Measurements from ENCODE around the gene DEFB114. TPM values are rescaled to one million over a fixed set of nuclear protein-coding genes. Genes with fewer than 3 reads are reported as not detected.
"Not testable (repeated sequence)": the region's sequence is repeated elsewhere in the genome, so short reads cannot be mapped to it uniquely, and the experiment has no call there.

The DEFB114 gene
- total RNA-seq, 2 experiments from 2014 or later: not detected

DNA sequence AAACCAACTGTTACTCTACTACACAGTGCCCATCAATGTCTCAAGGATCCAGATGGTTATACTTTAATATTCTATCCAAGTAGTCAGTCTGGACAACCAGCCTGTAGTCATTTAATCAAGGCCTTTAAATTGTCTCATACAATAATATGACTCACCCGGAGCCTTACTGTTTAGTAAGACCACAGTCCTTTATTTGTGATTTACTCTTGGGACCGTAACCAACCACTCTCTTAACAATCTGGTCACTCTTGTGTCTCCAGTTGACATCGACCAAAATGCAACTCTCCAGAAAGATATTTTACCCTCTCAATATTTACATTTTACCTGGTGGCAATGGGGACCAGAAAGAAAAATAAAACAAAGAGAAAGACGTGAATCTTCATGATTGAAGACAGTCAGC, 14.9 kb downstream of the DEFB114 start:
- H3K4me1 ChIP-seq (ENCODE audit: insufficient read depth, low read length, poor library complexity, severe bottlenecking): no peaks in the 10 kb centered on the region
- no peak overlapping the region for H2AFZ ChIP-seq (ENCODE audit: low read length)
- H4K20me1 ChIP-seq (ENCODE audit: insufficient read depth, low read length): no peaks in the 10 kb centered on the region
- no peaks in the 10 kb centered on the region for H3K9me2 ChIP-seq (ENCODE audit: insufficient read depth, low read length)
- H3K27ac ChIP-seq (ENCODE audit: low read depth, low read length, poor library complexity, severe bottlenecking): no peak overlapping the region
- H3K9me3 ChIP-seq (ENCODE audit: low read length): no peaks in the 10 kb centered on the region
- H3K36me3 ChIP-seq (ENCODE audit: insufficient read depth, low read length): no peaks in the 10 kb centered on the region
- no peak for DNase-seq (ENCODE audit: low spot score)
- ChIA-PET CTCF (ENCODE audit: unreplicated experiment) (no interaction called here), POLR2A (no interaction called here)
- TF ChIP-seq, protein P1, sequence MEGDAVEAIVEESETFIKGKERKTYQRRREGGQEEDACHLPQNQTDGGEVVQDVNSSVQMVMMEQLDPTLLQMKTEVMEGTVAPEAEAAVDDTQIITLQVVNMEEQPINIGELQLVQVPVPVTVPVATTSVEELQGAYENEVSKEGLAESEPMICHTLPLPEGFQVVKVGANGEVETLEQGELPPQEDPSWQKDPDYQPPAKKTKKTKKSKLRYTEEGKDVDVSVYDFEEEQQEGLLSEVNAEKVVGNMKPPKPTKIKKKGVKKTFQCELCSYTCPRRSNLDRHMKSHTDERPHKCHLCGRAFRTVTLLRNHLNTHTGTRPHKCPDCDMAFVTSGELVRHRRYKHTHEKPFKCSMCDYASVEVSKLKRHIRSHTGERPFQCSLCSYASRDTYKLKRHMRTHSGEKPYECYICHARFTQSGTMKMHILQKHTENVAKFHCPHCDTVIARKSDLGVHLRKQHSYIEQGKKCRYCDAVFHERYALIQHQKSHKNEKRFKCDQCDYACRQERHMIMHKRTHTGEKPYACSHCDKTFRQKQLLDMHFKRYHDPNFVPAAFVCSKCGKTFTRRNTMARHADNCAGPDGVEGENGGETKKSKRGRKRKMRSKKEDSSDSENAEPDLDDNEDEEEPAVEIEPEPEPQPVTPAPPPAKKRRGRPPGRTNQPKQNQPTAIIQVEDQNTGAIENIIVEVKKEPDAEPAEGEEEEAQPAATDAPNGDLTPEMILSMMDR (conservative IDR thresholded peaks at IDR 0.05; ENCODE audit: low read length): no peak
- no peak for TF ChIP-seq EZH2phosphoT487 (IDR thresholded peaks at IDR 0.05; ENCODE audit: borderline replicate concordance, low read depth, low read length)
- no peak overlapping the region for H3K4me2 ChIP-seq (ENCODE audit: low read length)
- no peak overlapping the region for H3K4me3 ChIP-seq (ENCODE audit: low read depth, low read length, poor library complexity, severe bottlenecking)
- H3K79me2 ChIP-seq (ENCODE audit: insufficient read depth, low read depth, low read length): no peaks in the 10 kb centered on the region
- intact Hi-C loops (cut with micrococcal nuclease; ENCODE audit: unreplicated experiment): no loop called here
- BruUV-seq (replicated peaks): no TSS peak

DNA sequence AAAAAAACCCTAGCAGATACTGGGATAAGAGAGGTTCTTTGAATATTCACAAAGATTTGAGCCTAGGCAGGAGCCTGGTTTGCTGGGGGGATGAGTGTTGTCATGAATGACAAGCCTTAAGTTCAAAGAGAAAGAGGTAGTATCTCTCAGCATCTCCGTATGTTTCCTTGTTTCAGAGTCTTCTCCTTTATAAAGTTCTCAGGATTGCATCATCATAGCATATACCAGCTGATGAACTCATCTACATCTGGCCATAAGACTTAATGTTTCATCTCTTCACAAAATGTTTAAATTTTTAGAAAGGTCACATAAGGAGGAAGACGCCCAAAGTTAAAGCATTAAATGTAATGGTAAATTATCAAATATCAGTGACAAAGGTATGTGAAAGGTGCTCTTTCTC, 17.1 kb downstream of the DEFB114 start:
- Histone ChIP-seq H4K20me1 (ENCODE audit: insufficient read depth, low read length) (no peaks in the 10 kb centered on the region), H3K9me2 (ENCODE audit: insufficient read depth, low read length) (no peaks in the 10 kb centered on the region), H3K4me1 (ENCODE audit: insufficient read depth, low read length, poor library complexity, severe bottlenecking) (no peaks in the 10 kb centered on the region), H3K27ac (ENCODE audit: low read depth, low read length, poor library complexity, severe bottlenecking) (no peak overlapping the region), H3K36me3 (ENCODE audit: insufficient read depth, low read length) (no peaks in the 10 kb centered on the region), H3K4me3 (ENCODE audit: low read depth, low read length, poor library complexity, severe bottlenecking) (no peak overlapping the region), H3K79me2 (ENCODE audit: insufficient read depth, low read depth, low read length) (no peaks in the 10 kb centered on the region), H3K9me3 (ENCODE audit: low read length) (no peaks in the 10 kb centered on the region), H3K4me2 (ENCODE audit: low read length) (no peak overlapping the region), H2AFZ (ENCODE audit: low read length) (no peak overlapping the region)
- BruUV-seq (replicated peaks): no TSS peak
- CTCF ChIA-PET (ENCODE audit: unreplicated experiment): no interaction called here
- no peak for TF ChIP-seq EZH2phosphoT487 (IDR thresholded peaks at IDR 0.05; ENCODE audit: borderline replicate concordance, low read depth, low read length)
- TF ChIP-seq, protein P1 (conservative IDR thresholded peaks at IDR 0.05; ENCODE audit: low read length): no peak
- no peak for DNase-seq (ENCODE audit: low spot score)
- POLR2A ChIA-PET: no interaction called here
- intact Hi-C loops (cut with micrococcal nuclease; ENCODE audit: unreplicated experiment): no loop called here

DNA sequence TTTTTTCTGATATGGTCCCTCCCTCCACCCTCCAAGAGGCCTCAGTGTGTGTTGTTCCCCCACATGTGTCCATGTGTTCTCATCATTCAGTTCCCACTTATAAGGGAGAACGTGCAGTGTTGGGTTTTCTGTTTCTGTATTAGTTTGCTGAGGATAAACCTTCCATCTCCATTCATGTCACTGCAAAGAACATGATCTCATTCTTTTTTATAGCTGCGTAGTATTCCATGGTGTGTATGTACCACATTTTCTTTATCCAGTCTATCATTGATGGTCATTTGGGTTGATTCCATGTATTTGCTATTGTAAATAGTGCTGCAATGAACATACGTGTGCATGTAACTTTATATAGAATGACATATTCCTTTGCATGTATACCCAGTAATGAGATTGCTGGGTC, 19.9 kb downstream of the DEFB114 start:
- intact Hi-C loops (cut with micrococcal nuclease; ENCODE audit: unreplicated experiment); H3K36me3 ChIP-seq (ENCODE audit: insufficient read depth, low read length); H3K4me3 ChIP-seq (ENCODE audit: low read depth, low read length, poor library complexity, severe bottlenecking); H3K79me2 ChIP-seq (ENCODE audit: insufficient read depth, low read depth, low read length); H2AFZ ChIP-seq (ENCODE audit: low read length); DNase-seq (ENCODE audit: low spot score); H3K9me3 ChIP-seq (ENCODE audit: low read length); H3K9me2 ChIP-seq (ENCODE audit: insufficient read depth, low read length); H3K27ac ChIP-seq (ENCODE audit: low read depth, low read length, poor library complexity, severe bottlenecking); H3K4me2 ChIP-seq (ENCODE audit: low read length); CTCF ChIA-PET (ENCODE audit: unreplicated experiment); H4K20me1 ChIP-seq (ENCODE audit: insufficient read depth, low read length); BruUV-seq (replicated peaks); H3K4me1 ChIP-seq (ENCODE audit: insufficient read depth, low read length, poor library complexity, severe bottlenecking): not testable (repeated sequence)
- POLR2A ChIA-PET: interaction anchor here (0.7 kb wide), 1 partner anchor 17 kb away, joined by 4 read pairs; no protein-coding TSS in a partner anchor

All from OCI-LY7 (cell line).